Esophagus mucosa (tissue), 1 donor: Measurements from ENCODE around the gene DAZAP1. TPM values are rescaled to one million over a fixed set of nuclear protein-coding genes. Genes with fewer than 3 reads are reported as not detected.

Source experiments
- ATAC-seq: fragments of 200-7000 bp; cut with Tn5 transposase; one replicate; pipeline ENCODE4 v1.9.1; 2020
- total RNA-seq: library from RNA; stranded (reverse); gene quantifications from one replicate; pipeline ENCODE4 v1.2.4, GENCODE V29; 2023
- donor health status: DM: yes; HTN: yes; CAD: no.

The DAZAP1 gene
- total RNA-seq, 1 donor from 2014 or later: 91.6 TPM

DNA sequence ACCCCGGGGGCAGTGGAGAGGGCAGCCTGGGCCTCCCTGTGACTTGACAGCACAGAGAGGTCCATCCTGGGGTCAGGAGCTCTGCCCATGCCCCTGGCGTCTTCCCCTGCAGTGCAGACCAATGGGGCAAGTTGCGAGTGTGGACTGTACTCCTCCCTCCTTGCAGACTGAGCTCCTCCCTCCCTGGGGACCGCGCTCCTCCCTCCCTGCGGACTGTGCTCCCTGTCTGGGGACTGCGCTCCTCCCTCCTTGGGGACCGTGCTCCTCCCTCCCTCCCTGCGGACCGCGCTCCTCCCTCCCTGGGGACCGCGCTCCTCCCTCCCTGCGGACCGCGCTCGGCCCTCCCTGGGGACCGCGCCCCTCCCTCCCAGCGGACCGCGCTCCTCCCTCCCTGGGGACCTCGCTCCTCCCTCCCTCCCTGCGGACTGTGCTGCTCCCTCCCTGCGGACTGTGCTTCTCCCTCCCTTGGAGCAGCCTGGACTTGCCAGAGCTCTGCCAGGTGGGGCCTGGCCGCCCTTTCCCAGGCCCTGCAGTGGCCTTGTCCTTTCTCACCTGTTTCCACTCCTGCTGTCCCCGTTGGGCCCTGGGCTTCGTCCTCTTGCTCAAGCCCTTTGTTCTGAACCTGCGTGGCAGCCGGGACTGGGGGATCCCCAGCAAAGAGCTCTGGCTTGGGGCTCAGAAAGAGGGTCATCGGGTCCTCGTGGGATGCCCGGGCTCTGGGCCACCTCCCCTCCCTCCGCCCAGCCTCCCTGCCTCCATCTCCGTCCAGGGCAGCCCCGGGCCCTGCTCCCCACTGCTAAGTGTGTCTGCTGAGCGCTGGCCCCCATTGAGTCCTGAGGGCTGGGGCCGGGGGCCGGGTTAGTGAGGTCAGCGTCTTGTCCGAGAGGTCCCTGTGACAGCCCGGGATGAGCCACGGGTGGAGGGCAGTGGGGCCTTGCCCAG is 12.9 kb upstream of the DAZAP1 start:
- ATAC-seq: peak; percentile 72

DNA sequence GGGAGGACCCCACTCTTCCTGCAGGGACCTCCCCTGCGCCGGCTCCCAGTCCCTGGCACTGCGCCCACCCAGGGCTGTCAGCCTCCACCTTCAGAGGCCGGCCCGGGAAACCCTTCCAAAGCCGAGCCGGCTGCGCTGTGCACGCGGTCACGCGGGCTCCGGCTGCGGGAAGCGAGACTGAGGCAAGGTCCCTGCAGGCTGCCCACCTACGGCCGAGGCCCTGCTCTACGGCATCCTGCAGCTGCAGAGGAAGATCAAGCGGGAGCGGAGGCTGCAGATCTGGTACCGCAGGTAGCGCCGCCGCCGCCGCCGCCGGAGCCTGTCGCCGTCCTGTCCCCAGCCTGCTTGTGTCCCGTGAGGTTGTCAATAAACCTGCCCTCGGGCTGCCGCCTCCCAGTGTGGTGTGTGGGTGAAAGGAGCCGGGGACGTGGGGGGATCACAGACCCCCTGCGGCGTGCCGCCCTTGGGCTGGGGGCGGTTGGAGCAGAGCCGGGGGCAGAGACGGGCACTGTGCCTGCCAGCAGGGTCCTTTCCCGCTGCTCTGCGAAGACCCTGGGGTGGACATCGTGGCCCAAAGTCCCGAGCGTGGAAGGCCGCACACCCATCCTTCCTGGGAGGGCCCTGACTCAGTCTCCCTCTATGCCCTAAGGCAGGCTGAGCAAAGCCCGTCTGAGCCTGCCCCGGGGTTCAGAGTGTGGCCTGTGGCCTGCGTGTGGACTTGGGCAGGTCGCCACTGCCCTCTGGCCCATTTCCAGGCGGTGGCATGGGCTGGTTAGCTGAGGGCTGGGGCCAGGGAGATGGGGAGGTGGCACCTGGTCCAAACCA is 12.0 kb upstream of the DAZAP1 start:
- ATAC-seq: peak; percentile 1

DNA sequence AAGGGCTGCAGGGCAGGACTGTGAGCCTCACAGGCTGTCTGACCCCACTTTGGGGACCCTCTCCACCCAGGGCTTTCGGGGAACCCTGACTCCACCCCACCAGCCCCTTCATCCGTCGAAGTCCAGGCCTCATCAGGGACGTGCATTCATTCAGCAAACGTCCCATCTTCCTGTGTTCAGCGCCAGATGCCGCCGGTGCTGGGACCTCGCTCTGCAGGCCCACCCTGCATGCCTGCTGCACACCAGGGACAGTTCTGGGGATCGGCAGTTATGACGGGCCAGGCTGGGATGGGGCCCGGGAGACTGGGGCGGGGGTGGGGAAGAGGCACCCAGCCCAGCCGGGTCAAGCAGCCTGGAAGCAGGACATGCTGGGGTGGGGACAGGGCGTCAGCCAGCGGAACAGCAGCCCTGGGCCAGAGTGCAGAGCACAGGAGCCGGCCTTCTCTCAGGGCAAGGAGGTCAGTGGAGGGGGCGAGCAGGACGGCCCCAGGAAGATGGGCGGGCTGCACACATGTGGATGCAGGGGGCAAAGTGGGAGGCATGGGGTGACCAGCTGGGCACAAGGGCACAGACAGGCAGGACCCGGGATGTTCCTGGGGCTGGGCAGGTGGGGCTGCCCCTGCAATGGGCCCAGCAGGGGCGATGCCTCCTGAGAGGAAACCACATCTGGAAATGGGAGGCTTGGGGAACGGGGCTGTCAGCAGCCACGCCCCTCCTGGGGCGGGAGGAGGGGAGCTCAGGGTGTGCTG is 11.2 kb upstream of the DAZAP1 start:
- ATAC-seq: no peak

DNA sequence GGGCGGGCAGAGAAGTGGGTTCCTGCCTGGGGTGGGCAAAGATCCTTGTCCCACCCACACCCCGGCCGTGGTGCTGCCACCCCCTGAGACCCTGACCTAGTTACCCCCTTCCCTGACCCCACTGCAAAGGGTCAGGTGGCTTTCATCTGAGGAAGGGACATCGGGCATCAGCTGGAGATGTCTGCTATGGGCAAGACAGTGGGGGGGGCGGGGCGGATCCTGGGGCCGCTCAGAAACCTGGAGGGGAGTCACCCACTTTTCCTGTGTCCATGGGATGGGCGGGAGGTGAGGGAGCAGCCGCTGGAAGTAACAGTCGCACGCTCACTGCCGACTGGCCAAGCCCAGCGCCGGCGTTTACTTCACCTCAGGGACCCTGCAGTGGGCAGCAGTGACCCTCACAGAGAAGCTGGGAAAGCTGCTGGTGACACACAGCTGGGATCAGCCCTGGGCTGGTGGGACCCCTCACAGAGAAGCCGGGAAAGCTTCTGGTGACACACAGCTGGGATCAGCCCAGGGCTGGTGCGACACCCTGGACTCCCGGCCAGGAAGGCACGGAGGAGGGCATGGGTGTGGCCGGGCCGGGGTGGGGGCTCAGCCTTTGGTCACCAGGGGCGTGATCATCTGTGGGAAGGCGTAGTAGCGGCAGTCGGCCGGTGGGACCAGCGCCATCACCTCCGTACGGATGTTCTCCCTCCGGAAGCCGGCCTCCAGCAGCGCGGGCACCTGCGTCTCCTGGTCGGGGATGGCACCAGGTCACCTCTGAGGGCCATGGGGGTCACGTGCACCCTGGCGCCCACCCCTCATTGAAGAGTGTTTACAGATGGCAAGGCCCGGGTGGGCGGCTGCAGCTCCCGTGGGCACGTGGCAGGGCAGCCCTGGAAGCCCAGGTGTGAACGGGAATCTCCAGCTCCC is 10.4 kb upstream of the DAZAP1 start:
- ATAC-seq: no peak

DNA sequence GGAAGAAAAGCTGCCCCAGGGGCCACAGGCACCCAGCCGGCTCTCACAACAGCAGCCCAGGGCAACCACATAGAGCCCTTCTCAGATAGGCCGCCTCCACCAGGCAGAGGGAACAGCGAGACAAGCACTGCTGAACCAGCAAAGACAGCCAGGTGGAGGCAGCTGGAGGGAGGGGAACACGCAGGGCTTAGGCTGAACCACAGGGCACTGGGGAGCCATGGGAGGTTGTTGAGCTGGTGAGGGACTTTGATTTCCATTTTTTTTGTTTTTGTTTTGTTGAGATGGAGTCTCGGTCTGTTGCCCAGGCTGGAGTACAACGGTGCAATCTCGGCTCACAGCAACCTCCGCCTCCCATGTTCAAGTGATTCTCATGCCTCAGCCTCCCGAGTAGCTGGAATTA is 9.5 kb upstream of the DAZAP1 start:
- ATAC-seq: no peak

DNA sequence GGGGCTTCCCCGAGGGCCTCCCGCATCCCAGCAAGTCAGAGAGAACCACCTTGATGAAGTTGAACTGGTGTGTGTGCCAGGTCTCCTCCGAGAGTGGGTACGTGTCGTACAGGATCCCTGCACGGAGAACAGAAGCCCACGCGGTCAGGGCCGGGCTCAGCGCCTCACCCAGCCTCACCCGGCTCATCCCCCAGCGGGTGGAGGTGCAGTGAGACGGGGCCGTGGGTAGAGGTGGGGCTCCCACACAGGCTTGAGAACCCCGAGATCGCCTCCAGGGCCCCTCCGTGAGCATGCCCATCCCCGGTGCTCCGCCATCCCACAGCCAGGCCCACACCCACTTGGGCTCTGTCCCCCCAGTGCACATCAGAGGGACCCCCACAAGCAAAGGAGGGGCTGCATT is 8.3 kb upstream of the DAZAP1 start:
- no peak for ATAC-seq

DNA sequence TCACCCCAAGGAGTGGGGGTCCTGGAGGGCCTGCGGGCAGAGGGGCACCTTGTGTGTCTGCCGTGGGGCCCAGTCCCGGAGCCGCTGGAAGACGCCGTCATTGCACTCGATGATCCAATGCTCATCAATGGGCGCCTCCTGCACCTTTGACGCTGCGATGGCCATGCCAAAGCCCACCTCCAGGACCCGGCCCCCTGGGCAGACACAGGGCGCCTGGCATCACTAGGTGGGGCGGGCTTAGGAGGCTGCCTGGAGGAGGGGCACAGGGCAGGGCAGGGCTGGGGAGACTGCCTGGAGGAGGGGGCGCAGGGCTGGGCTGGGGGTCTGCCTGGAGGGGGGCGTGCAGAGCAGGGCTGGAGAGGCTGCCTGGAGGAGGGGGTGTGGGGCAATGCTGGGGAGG is 7.6 kb upstream of the DAZAP1 start:
- ATAC-seq: no peak

DNA sequence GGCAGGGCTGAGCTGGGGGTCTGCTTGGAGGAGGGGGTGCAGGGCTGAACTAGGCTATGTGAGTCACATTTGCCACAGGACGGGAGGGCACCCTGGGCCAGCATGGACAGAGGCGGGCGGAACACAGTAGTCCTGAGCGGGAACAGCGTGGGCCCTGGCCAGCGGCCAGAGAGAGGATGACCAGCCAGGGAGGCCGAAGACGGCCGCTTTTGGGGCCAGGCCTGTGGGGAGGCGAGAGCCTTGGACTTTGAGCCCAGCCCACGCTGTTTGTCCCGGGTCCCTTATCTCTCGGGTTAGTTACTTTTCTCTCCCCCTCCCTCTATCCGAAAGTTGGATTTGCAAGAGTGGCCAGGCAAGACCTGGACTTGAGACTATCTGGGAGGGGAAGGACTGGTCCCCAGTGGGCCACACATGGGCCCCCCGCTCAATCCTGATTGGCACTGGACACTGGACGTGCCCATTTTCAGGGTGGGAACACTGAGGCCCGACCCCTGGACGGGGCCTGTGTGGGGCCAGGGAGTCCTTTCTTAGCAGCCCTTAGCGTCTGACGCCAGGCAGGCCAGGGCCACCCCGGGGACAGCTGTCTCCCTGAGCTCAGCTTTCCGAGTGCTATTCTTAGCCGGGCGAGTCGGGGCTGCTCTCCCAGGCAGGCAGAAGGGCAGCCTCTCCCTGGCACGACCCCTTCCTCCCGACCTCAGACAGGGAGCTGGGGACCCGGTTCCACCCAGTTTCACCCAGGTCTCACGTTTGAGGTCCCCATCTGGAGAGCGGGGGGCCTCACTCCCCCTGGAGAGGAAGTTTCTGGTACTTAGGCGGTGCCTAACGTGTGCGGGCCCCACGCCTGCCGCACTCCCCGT is 6.9 kb upstream of the DAZAP1 start:
- peak; percentile 8 for ATAC-seq

DNA sequence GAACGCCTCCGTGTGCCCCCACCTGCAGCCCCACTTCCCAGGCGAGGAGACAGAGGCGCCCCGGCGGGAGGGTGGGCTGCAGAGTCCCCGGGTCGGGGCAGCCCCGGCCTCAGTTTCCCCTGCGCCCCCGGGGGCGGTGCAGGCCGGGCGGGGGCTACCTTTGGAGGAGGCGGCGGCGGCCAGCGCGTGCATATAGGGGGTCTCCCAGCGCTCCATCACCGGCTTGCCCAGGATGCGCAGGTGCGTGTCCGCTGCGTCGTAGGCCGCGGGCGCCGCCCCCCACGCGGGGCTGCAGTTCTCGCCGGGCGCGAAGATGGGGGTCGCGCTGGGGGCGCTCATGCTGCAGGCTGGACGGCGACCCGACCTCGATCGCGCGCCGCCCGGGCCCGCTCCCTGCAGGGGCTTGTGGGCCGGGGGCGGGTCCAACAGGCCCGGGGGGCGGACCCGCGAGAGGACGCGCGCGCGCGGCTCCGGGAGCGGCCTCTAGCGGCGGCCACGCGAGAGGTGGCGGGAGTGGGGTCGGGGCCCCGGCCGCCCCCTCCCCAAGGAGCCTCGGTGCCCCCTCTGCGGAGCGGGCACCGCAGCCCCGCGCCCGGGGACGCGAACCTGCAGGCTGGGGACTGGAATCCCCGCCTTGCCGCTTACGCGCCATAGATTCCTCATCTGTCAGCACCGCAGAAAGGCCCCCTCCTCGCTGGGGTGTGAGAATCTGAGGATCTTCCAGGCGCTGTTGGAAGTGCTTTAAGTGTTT is 6.1 kb upstream of the DAZAP1 start, which contains the start of gene GAMT:
Gene GAMT (minus strand): TSS at position 405 of the 751 bp plus-strand sequence. CDS start 66 bp downstream, at position 339.
- no peak for ATAC-seq

DNA sequence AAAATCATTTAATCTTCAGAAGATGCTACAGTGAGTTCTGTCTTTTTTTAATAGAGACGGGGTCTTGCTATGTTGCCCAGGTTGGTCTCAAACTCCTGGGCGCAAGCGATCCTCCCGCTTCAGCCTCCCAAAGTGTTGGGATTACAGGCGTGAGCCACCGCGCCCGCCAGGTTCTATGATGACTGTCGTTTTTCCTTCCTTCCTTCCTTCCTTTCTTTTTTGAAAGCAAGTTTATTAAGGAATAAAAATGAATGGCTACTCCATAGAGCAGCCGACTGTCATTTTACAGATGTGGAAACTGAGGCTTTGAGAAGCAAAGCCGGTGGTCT is 5.5 kb upstream of the DAZAP1 start:
- no peak for ATAC-seq

DNA sequence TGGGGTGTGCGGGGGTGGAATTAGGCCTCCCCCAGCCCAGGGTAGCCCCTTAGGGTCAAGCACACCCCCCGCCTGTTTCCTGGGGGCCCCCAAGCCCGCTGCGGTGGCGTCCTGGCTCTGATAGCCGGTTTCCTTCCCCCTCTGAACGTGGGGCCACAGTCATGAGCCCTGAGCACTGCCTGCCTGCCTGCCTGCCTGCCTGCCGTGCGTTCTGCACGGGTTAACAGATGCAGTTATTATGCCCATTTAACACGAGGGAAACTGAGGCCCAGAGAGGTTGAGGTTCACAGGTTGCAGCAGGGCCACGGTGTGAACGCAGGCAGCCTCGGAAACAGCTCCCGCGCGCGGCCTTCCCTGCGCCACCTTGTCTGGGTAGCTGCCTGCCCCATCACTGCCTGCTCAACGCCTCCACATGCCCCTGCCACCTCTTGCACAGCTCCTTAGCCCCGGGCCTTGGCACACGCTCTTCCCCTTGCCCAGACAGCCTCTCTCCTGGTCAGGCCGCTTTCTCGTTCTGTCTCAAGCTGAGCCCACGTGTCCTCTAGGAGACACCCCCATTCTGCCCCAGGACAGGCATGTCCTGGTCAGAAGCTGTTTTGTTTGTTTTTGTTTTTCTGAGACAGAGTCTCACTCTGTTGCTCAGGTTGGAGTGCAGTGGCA is 4.8 kb upstream of the DAZAP1 start:
- peak; percentile 26 for ATAC-seq

DNA sequence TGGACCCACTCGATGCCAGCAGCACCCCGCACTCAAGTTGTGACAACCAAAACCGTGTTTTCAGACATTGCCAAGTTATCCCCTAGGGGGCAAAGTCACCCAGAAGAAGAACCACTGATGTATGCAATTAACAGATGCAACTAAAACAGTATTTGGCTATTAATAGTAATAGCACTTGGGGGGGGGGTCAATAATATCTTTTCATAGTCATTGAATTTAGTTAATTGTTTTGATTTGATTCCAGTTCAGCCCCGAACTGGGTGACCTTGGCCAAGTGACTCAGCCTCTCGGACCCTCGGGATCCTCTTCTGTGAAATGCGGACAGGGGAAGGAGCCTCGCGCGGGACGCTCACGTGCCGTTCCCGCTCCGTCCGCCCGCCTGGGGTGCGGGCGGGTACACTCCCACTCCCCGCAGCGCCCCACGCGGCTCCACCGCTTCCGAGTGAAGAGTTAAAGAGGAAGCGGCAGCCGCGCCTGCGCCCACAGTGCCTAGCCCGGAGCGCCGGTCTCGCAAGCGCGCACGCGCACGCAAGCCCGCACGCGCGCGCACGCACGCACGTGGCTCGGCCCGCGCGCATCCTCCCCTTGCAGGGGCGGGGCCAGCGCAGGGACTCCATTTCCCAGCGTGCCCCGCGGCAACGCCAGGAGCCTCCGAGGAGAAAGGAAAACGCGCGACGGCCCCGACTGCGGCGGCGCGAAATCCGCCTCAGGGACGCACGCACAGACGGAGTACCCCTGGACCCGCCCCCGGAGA is 435 bp upstream of the DAZAP1 start:
- ATAC-seq: peak; percentile 86

DNA sequence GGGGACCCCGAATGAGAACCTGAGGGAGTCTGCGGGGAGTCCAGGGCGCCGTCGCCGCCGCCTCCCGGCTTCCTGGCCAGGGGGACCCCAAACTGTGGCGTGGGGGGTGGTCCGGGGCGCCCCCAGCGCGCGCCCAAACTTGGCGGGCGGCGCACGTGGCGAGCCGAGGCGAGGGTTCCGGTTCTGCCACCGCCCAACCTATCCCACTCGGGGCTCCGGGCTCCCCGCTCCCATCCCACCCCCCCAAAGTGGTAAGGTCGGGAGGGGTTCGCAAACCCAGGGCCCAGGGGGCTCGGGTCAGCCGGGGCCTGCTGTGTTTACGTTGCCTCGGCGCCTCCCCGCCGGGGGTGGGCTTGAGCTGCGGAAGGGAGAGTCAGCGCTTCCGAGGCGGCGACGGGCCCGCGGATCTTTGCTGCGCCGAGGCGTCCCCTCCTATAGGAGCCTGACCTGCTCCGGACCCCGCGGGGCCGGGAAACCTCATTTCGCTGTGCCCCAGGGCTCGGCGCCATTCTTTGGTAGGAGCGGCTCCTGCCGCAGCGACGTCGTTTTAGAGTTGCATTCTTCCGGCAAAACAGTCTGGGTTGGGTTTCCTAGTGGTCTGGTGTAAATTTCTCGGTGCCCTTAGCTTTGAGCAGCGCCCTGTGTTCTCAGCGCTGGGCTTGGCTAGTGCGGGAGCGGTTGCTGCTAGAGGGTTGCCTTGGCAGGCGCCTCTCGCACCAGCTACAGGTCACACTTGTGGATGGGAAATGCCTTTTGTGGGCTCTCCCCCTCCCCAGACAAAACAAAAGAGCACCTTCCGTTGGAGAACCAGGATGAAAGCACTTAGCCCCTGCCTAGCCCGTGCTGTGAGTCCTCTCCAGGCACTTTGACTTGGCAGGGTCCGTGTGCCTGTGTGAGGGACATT is 1.2 kb downstream of the DAZAP1 start:
- no peak for ATAC-seq

DNA sequence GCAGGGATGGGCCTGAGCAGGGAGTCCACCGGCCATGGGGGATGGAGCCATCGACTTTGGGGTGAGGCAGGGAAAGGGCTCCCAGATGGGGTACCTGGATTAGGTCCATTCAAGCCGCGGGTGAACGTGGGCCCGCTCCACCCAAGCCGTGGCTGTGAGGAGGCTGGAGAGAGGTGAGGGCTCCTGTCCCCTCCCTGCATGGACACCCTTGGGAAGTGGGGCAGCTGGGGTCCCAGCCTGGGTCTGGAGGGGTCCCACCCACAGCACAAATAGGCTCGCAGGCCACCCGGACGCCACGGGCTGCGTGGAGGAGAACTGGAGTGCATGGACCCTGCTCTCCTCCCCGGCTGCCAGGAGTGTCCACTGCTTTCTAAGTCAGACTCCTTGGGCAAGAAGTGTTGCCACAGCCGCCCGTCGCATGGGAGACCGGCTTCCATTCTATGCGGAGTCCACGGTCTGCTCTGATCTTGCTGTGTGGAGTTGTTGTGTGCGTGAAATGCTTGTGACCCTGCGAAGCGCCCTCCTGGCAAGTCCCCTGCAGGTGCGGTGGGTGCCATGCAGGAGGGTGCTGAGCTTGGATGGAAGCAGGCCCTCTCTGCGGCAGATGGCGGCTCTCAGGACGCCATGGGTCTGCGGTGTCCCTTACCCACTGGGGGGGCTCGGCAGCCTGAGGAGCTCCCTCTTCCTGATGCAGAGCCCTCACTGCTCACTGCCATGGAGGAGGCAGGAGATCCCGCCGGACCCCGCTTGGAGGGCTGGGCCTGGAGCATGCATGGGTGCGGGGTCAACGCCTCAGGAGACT is 2.0 kb downstream of the DAZAP1 start:
- ATAC-seq: no peak

DNA sequence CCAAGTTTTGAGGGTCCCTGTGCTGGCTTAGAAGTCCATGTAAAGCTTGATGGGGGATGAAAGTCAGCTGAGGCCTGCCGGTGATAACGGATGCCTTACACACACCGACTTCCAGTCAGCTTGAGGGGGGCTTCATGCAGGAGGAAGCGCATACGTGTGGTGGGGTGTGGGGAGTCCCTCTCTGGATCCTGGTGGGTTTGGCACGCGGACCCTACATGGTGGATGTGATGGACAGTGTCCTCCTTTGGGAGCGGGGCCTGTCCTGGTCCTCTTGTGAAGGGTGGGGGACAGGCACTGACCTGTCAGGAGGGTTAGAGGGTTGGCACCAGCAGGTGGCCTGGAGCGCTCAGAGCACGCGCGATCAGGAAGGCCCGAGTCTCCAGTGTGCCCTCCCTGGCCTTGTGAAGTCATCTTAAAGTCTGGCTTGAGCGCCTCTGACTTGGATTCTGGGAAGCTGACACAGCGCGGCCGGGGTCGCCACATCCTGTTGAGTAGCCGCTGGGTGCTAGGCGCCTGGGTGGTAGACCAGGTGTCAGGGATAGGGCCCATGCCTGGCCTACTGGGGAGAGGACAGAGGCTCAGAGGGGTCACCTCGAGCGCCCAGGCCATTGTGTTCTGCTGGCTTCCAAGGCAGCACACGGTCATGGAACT is 2.9 kb downstream of the DAZAP1 start:
- no peak for ATAC-seq

DNA sequence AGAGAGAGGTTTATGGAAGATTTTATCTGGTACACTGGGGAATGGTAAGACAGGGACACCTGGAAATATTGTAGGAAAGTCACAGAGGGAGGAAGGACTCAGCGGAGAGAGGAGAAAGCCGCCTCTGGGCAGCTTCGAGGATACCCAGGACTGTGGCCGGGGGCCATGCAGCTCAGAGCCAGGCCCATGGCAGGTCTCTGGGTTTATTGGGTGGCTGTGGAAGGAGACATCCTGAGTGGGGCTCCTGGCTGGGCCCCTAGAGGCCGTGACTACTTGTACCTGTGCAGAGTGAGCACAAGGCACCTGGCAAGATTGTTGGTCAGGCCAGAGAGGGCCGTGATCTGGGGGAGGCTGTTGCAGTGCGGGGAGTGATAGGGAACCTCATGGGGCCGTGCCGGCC is 3.4 kb downstream of the DAZAP1 start:
- ATAC-seq: no peak
